Esophagus muscularis mucosa (tissue), 4 donors: ENCODE results near the gene ABCF2.

Experiments
- EP300 ChIP-seq: sonication (generic); formaldehyde crosslinking; IDR thresholded peaks from one replicate; pipeline ENCODE4 v1.6.1; 2017; ENCODE audit warnings: antibody characterized with exemption
- POLR2A ChIP-seq: fragments of 450-650 bp; IDR thresholded peaks from one replicate; pipeline ENCODE4 v1.6.1; 2017; ENCODE audit warnings: antibody characterized with exemption, moderate library complexity, mild to moderate bottlenecking, low read depth
- POLR2AphosphoS5 ChIP-seq, 2 donors: sonication (generic); formaldehyde crosslinking; IDR thresholded peaks; one replicate each; pipeline ENCODE4 v1.6.1; 2017; ENCODE audit warnings: antibody characterized with exemption in 2 of 2
- TF ChIP-seq, protein P1 (sequence below), 3 experiments: fragments of 200-600 bp in 2 of 3; fragments of 450-650 bp in 1 of 3; sonication (generic) in 2 of 3; IDR thresholded peaks; one replicate each; pipeline ENCODE4 v1.5.1; 2017 to 2019; ENCODE audit warnings: antibody characterized with exemption in 3 of 3, mild to moderate bottlenecking in 2 of 3, moderate library complexity in 1 of 3

DNA sequence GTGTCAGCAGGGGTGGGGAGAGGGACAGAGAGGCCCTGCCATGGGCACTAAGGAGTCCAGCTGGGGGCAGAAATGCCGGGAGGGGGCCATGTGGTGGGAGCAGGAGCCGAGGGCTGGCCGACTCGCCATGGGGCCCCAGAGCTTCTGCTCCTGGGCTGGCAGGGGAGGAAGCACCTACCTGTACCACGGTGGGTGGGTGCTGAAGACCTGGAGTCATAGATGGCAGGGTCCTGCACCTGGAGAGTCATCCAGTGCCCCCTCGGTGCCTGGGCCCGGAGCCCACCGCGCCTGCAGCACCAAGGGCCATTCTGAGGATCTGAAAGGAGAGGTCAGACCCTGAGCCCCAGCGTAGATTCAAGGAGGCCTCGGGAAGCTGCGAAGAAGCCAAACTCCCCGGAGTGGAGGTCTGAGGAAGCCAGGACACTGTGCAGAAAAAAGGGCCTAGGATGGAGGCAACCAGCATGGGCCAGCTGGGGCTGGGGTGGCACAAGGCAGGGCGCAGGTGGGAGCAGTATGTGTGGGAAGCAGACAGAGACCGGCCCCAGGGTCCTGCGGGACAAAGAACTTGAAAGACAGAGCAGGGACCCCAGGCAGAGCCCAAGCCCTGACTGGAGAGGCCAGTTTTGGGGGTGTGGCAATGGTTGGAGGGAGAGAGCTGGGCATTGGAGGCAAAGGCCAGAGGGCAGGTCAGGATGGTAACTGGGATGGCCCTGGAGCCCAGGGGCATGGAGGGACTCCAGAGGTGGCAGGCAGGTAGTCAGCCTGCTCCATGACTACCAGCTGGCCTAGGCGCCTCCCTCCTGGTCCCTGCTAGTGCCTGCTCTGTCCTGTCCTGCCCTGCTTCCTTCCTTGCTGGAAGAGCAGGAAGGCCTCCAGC lies 48.2 kb upstream of the ABCF2 start:
- TF ChIP-seq, protein P1, sequence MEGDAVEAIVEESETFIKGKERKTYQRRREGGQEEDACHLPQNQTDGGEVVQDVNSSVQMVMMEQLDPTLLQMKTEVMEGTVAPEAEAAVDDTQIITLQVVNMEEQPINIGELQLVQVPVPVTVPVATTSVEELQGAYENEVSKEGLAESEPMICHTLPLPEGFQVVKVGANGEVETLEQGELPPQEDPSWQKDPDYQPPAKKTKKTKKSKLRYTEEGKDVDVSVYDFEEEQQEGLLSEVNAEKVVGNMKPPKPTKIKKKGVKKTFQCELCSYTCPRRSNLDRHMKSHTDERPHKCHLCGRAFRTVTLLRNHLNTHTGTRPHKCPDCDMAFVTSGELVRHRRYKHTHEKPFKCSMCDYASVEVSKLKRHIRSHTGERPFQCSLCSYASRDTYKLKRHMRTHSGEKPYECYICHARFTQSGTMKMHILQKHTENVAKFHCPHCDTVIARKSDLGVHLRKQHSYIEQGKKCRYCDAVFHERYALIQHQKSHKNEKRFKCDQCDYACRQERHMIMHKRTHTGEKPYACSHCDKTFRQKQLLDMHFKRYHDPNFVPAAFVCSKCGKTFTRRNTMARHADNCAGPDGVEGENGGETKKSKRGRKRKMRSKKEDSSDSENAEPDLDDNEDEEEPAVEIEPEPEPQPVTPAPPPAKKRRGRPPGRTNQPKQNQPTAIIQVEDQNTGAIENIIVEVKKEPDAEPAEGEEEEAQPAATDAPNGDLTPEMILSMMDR (IDR thresholded peaks at IDR 0.05), result no peak
- TF ChIP-seq POLR2AphosphoS5 (IDR thresholded peaks at IDR 0.05) (no peak), EP300 (no peak), POLR2A (no peak)
